K562 (cell line): ENCODE results near the gene HPSE2. TPM values are rescaled to one million over a fixed set of nuclear protein-coding genes. Genes with fewer than 3 reads are reported as not detected.
A peak's percentile ranks its signal among the peaks of the same experiment; 100 is the strongest.

Source experiments
- ATAC-seq: fragments of 200-7000 bp; cut with Tn5 transposase; 3 replicates; pipeline ENCODE4 v1.9.1; 2020; ENCODE audit warnings: moderate library complexity
- BruUV-seq: library from RNA; stranded (reverse); fragments of 400-500 nt; replicated peaks from 2 replicates; lab custom pipeline; 2021; lab: Mats Ljungman, UMichigan
- CTCF ChIA-PET: fragments of 300-600 bp; formaldehyde crosslinking; extraction: SDS; loops from one replicate; lab custom pipeline; 2021; ENCODE audit warnings: low intra/inter-chr PET ratio; lab: Yijun Ruan, JAX
- POLR2A ChIA-PET: fragments of 300-600, 350-650 bp; sonication (Branson Sonifier 250); formaldehyde crosslinking; extraction: SDS; loops from one replicate; lab custom pipeline; 2021; ENCODE audit warnings: antibody characterized with exemption, inconsistent platforms; lab: Yijun Ruan, JAX
- DNase-seq, 4 experiments: peaks; one replicate each; pipeline versions ENCODE4 v3.0.0 to v3.0.0-alpha.2; 2011 to 2018; ENCODE audit warnings: low spot score in 3 of 4, mixed read lengths in 3 of 4; ENCODE audit errors: extremely low read depth in 1 of 4
- FAIRE-seq: peaks from 2 replicates; lab custom pipeline; 2011; peaks lifted over from hg19 to GRCh38; lab: Jason Lieb, UNC
- H2AFZ ChIP-seq: 2 replicates; pipeline ENCODE4 v1.6.0; 2011; ENCODE audit warnings: low read depth, low read length, control low read depth, inconsistent platforms
- H3K27ac ChIP-seq: fragments of 200-600 bp; 3 replicates; pipeline ENCODE4 v1.8.0; 2011; ENCODE audit warnings: low read depth, mild to moderate bottlenecking, control low read depth, inconsistent platforms, low read length, moderate library complexity, mixed read lengths; ENCODE audit errors: extremely low read depth
- H3K27me3 ChIP-seq, 2 experiments: fragments of 300-600 bp in 1 of 2; 2 replicates in 1 of 2; 3 replicates in 1 of 2; pipeline versions ENCODE4 v1.6.0 to v1.8.0; 2011; ENCODE audit warnings: inconsistent platforms in 2 of 2, low read length in 2 of 2, mild to moderate bottlenecking in 1 of 2, mixed read lengths in 1 of 2, moderate library complexity in 1 of 2; ENCODE audit not compliant: control insufficient read depth in 2 of 2, insufficient read depth in 2 of 2
- H3K36me3 ChIP-seq: fragments of 300-600 bp; 3 replicates; pipeline ENCODE4 v1.8.0; 2011; ENCODE audit warnings: mild to moderate bottlenecking, low read length, inconsistent platforms; ENCODE audit not compliant: control insufficient read depth, insufficient read depth
- H3K4me1 ChIP-seq, 2 experiments: fragments of 200-600 bp in 1 of 2; replicated peaks in 1 of 2; 2 replicates in 1 of 2; 3 replicates in 1 of 2; pipeline versions ENCODE4 v1.5.1 to v1.8.0; 2011; ENCODE audit warnings: inconsistent platforms in 2 of 2, low read length in 2 of 2, mild to moderate bottlenecking in 1 of 2, mixed read lengths in 1 of 2, moderate library complexity in 1 of 2; ENCODE audit not compliant: control insufficient read depth in 2 of 2, insufficient read depth in 2 of 2
- H3K4me2 ChIP-seq: 2 replicates; pipeline ENCODE4 v1.6.1; 2011; ENCODE audit warnings: low read length, control low read depth, inconsistent platforms, mixed read lengths; ENCODE audit not compliant: insufficient read depth
- H3K4me3 ChIP-seq: fragments of 200-600 bp; sonication (generic), shearing (Covaris generic); 2 replicates; pipeline ENCODE4 v1.5.1; 2016; ENCODE audit warnings: control low read depth, inconsistent platforms
- H3K79me2 ChIP-seq: fragments of 200-600 bp; 3 replicates; pipeline ENCODE4 v1.8.0; 2011; ENCODE audit warnings: low read length, inconsistent platforms; ENCODE audit not compliant: control insufficient read depth, insufficient read depth
- H3K9ac ChIP-seq, 2 experiments: 2 replicates each; pipeline versions ENCODE4 v1.6.0 to v1.6.1; 2011; ENCODE audit warnings: low read depth in 2 of 2, low read length in 2 of 2, control low read depth in 1 of 2, inconsistent platforms in 1 of 2, mild to moderate bottlenecking in 1 of 2, mixed read lengths in 1 of 2; ENCODE audit not compliant: insufficient read depth in 1 of 2
- H3K9me1 ChIP-seq: one replicate; pipeline ENCODE4 v1.6.0; 2011; ENCODE audit warnings: inconsistent platforms, mild to moderate bottlenecking, low read length, moderate library complexity; ENCODE audit not compliant: control insufficient read depth, insufficient read depth
- H3K9me3 ChIP-seq: replicated peaks from 2 replicates; pipeline ENCODE4 v1.5.1; 2011; ENCODE audit warnings: low read depth, low read length, inconsistent platforms; ENCODE audit not compliant: control insufficient read depth, insufficient read depth
- H4K20me1 ChIP-seq: replicated peaks from 2 replicates; pipeline ENCODE4 v1.6.1; 2011; ENCODE audit warnings: low read length, inconsistent platforms, mixed read lengths; ENCODE audit not compliant: control insufficient read depth, insufficient read depth
- CXXC5 ChIP-seq: fragments of 250-450 bp; sonication (Bioruptor Pico); IDR thresholded peaks from 2 replicates; pipeline ENCODE4 v1.8.0; 2022; ENCODE audit warnings: inconsistent platforms, mild to moderate bottlenecking, moderate library complexity
- ELF2 ChIP-seq: fragments of 250-450 bp; sonication (Bioruptor Pico); IDR thresholded peaks from 2 replicates; pipeline ENCODE4 v1.5.0; 2021; ENCODE audit warnings: mild to moderate bottlenecking
- ETV5 ChIP-seq: sonication (generic); formaldehyde crosslinking; IDR thresholded peaks from 2 replicates; pipeline ENCODE4 v1.4.0; 2020; ENCODE audit warnings: low read depth, mild to moderate bottlenecking, missing genetic modification reagents
- MBD2 ChIP-seq: sonication (generic); IDR thresholded peaks from 2 replicates; pipeline ENCODE4 v1.6.1; 2016; ENCODE audit warnings: low read depth, borderline replicate concordance
- MYBL2 ChIP-seq, 2 experiments: fragments of 450-650 bp in 1 of 2; sonication (generic) in 1 of 2; formaldehyde crosslinking in 1 of 2; IDR thresholded peaks; 2 replicates each; pipeline versions ENCODE4 v1.6.1 to v1.8.1; 2017 to 2022; ENCODE audit warnings: borderline replicate concordance in 1 of 2, inconsistent platforms in 1 of 2, low read depth in 1 of 2, mild to moderate bottlenecking in 1 of 2, missing genetic modification reagents in 1 of 2, moderate library complexity in 1 of 2
- POLR2A ChIP-seq: fragments of 450-650 bp; conservative IDR thresholded peaks from 2 replicates; pipeline ENCODE4 v1.6.1; 2016
- PRDM10 ChIP-seq: fragments of 450-650 bp; IDR thresholded peaks from 2 replicates; pipeline ENCODE4 v1.6.1; 2018; ENCODE audit not compliant: partially characterized antibody
- PTBP1 ChIP-seq: fragments of 200-400 bp; formaldehyde crosslinking; IDR thresholded peaks from 2 replicates; pipeline ENCODE4 v1.6.1; 2017; ENCODE audit warnings: low read depth, low read length
- RHOXF2B ChIP-seq: fragments of 250-450 bp; sonication (Bioruptor Pico); conservative IDR thresholded peaks from 2 replicates; pipeline ENCODE4 v1.5.1; 2021
- RUNX1 ChIP-seq: sonication (generic); IDR thresholded peaks from 2 replicates; pipeline ENCODE4 v1.6.1; 2016; ENCODE audit warnings: antibody characterized with exemption, low read depth
- SLC30A9 ChIP-seq: fragments of 250-450 bp; sonication (Bioruptor Pico); IDR thresholded peaks from 2 replicates; pipeline ENCODE4 v1.8.0; 2022; ENCODE audit warnings: mild to moderate bottlenecking, moderate library complexity
- SMAD4 ChIP-seq: fragments of 250-450 bp; sonication (Bioruptor Pico); conservative IDR thresholded peaks from 2 replicates; pipeline ENCODE4 v1.8.0; 2021; ENCODE audit warnings: inconsistent platforms, mild to moderate bottlenecking, moderate library complexity
- SMARCE1 ChIP-seq: fragments of 450-650 bp; IDR thresholded peaks from 2 replicates; pipeline ENCODE4 v1.7.1; 2016; ENCODE audit warnings: mild to moderate bottlenecking
- TCF7L2 ChIP-seq: fragments of 150-350 bp; IDR thresholded peaks from 2 replicates; pipeline ENCODE4 v1.6.1; 2016; ENCODE audit warnings: low read depth, mild to moderate bottlenecking, low read length, moderate library complexity
- ZBTB34 ChIP-seq: fragments of 250-450 bp; sonication (Bioruptor Pico); IDR thresholded peaks from 2 replicates; pipeline ENCODE4 v1.8.0; 2021; ENCODE audit warnings: mild to moderate bottlenecking, moderate library complexity
- ZNF212 ChIP-seq: fragments of 450-650 bp; formaldehyde crosslinking; IDR thresholded peaks from 2 replicates; pipeline ENCODE4 v1.4.0; 2020; ENCODE audit warnings: mild to moderate bottlenecking
- ZNF311 ChIP-seq: fragments of 250-450 bp; sonication (Bioruptor Pico); IDR thresholded peaks from 2 replicates; pipeline ENCODE4 v1.4.0; 2020; ENCODE audit warnings: mild to moderate bottlenecking, moderate library complexity
- WGBS: fragments of 100-300 bp; shearing (Covaris generic); methylation state at CpG from one replicate; pipeline ENCODE4 v1.1.6; 2016; ENCODE audit warnings: low coverage, mixed read lengths; ENCODE audit not compliant: insufficient coverage; ENCODE audit errors: missing lambda C conversion rate; 5-methylcytosine and 5-hydroxymethylcytosine counted together
- in situ Hi-C: fragments of 300-500 bp; cut with MboI; formaldehyde crosslinking; loops from 4 replicates; pipeline ENCODE4 v1.15.0; 2018; ENCODE audit warnings: inconsistent platforms, mixed read lengths
- intact Hi-C: fragments of 100-400 bp; cut with micrococcal nuclease; formaldehyde crosslinking; loops from 2 replicates; pipeline ENCODE4 v1.14.2; 2022
- polyA plus RNA-seq, 8 experiments: library from polyadenylated mRNA; depleted of rRNA in 4 of 8; stranded (reverse) in 5 of 8; unstranded in 3 of 8; fragments of >200 nt; fragmentation: Nextera tagmentation in 2 of 8; fragmentation: Illumina TruSeq in 1 of 8; extraction: Ambion mirVana in 2 of 8; extraction: Trizol in 1 of 8; gene quantifications; 2 replicates each; pipeline versions ENCODE4 v1.2.1 to v1.2.3, GENCODE V29; 2011 to 2014; ENCODE audit warnings: inconsistent platforms in 1 of 8, missing spikeins in 1 of 8
- total RNA-seq, 7 experiments: library from RNA; depleted of rRNA in 6 of 7; stranded (reverse); fragments of >200 nt in 6 of 7; fragmentation: Illumina TruSeq in 2 of 7; extraction: Trizol in 2 of 7; gene quantifications; 2 replicates each; pipeline versions ENCODE4 v1.2.1 to v1.2.3, GENCODE V29; 2011 to 2021; ENCODE audit warnings: low replicate concordance in 1 of 7

Gene HPSE2
- total and polyA plus RNA-seq, 9 of the 15 experiments (the other 6 are each of a cell fraction or from before 2014, with no cell fraction given) = 0.03 to 0.10 (median 0.04) TPM; not detected in 2

- peak; percentile 91 for TF ChIP-seq PRDM10
- TF ChIP-seq ZNF311 (CRISPR knock-in tag) = no peak
- TF ChIP-seq CXXC5 (CRISPR knock-in tag) = no peak
- TF ChIP-seq MYBL2 (IDR thresholded peaks at IDR 0.05; ENCODE audit: low read depth) = no peak
- TF ChIP-seq MYBL2 (CRISPR knock-in tag; IDR thresholded peaks at IDR 0.05; ENCODE audit: borderline replicate concordance) = no peak
Measured at GRCh38 chr10:98461500-98461842, 774.2 kb downstream of the HPSE2 start (continued).

GRCh38 chr10:98460837-98461499 lies 774.7 kb downstream of the HPSE2 start:
- CTCF ChIA-PET = no interaction called here
- H3K36me3 ChIP-seq = no peaks in the 10 kb centered on the region
- H3K9ac ChIP-seq = peak overlapping the region in 1 of 2 experiments; percentile 63; a peak in 2 of 4 replicates
- POLR2A ChIA-PET = interaction anchor here (0.6 to 1.0 kb wide), 4 partner anchors 13 to 959 kb away, joined by 3 read pairs; partner anchors contain the start of gene HPS1
- H3K4me1 ChIP-seq = peaks cover 46 to 75% of the 10 kb centered on the region in 2 experiments
- DNase-seq (peak; percentile 79 to 92 (median 84)), FAIRE-seq (peak; percentile 94), ATAC-seq (peak; percentile 81)
- H3K4me2 ChIP-seq = peak overlapping the region; percentile 49
- BruUV-seq = no TSS peak
- intact Hi-C loops = loop anchor here (10.0 kb wide), 2 partner anchors 284 to 454 kb away; no protein-coding TSS in a partner anchor
- H3K9me1 ChIP-seq = no peaks in the 10 kb centered on the region
- in situ Hi-C loops = loop anchor here (10.0 kb wide), 1 partner anchor 584 kb away; no protein-coding TSS in a partner anchor
- H3K79me2 ChIP-seq = no peaks in the 10 kb centered on the region
- H3K27ac ChIP-seq = peak overlapping the region; percentile 95
- H4K20me1 ChIP-seq = no peaks in the 10 kb centered on the region
- H2AFZ ChIP-seq = peak overlapping the region; percentile 72; the same call in 1 of the 2 replicates
- WGBS = 0% methylated on average over 2 of the region's 3 CpGs
- H3K27me3 ChIP-seq = no peaks in the 10 kb centered on the region
- no peaks in the 10 kb centered on the region for H3K9me3 ChIP-seq
- no peak overlapping the region for H3K4me3 ChIP-seq
- TF ChIP-seq SLC30A9 (CRISPR knock-in tag) (no peak), PTBP1 (no peak), ELF2 (CRISPR knock-in tag) (no peak), ZNF212 (CRISPR knock-in tag) (no peak), RHOXF2B (CRISPR knock-in tag) (no peak), POLR2A (no peak), RUNX1 (0 out of 2 replicates have a peak, but pooled peaks have one; percentile 29), ZBTB34 (CRISPR knock-in tag) (no peak), TCF7L2 (no peak), SMARCE1 (peak; percentile 96), SMAD4 (CRISPR knock-in tag) (peak; percentile 76), ETV5 (CRISPR knock-in tag) (no peak; the same call in 1 of the 2 replicates), MBD2 (peak; percentile 75)
